Inflammatory macrophage treated with lipopolysaccharide for 4 hours (primary cell): Measurements from ENCODE around the gene MYL9.
A peak's percentile ranks its signal among the peaks of the same experiment; 100 is the strongest.
"Not testable (repeated sequence)": the region's sequence is repeated elsewhere in the genome, so short reads cannot be mapped to it uniquely, and the experiment has no call there.

Experiments used
- DNase-seq: peaks from one replicate; pipeline ENCODE4 v3.0.0-alpha.2; 2020

MYL9 gene

DNA sequence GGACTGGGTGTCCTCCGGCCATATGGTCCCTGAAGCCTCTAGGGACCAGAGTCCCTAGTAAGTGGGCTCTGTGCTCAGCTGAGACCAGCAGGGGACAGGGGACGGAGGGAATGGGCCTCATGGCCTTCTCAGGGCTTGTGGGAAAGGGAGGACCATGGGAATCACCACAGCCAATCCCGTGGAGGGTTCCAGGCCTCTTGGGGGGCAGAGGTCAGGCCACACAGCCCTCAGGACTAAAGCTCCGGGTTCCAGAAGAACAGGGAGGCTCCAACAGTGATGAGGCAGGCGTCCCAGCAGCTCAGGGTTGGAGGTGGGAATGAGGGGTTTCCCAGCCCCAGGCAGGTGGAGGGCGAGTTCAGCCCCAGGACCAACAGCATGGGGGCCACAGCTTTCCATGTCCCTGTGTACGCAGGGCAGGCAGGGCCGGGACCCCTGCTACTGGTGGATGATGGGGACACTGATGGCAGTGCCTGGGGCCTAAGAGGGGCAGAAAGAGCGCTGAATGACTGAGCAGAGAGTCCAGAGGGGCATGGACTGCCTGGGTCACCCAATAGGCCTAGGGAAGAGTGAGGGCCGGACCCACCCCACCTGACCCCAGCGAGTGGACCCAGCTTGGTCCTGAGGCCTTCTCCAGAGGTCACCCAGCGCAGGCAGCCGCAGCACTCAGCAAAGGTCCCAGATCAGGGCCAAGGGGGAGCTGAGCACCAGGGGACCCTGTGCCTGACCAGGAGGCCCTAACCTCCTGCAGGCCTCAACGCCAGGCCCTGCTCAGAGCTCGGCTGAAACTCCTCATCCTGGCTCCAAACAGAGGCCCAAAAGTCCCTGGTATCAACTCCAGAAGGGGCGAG is 8.8 kb downstream of the MYL9 start:
- no peak for DNase-seq

DNA sequence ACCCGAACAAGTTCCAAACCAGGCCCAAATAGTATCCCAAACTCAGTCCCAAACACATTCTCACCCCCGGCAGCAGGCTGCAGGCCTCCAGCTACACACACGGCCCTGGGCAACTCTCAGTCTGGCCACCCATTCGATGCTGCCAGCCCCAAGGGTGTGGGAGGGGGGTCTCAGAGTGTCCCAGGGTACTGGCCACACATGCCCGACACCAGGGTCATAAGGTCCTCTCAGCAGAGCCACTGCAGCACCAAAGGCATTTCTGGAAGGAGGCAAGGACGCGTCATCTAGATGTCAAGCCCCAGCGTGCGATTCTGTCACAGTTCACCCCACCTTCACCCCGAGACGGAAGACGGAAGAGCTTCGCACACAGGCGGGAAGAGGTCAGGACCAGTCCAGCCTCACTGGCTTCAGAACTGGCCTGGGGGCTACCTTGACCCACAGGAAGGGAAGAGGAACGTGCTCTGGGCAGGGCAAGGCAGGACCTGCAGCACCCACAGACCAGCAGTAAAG is 9.5 kb downstream of the MYL9 start:
- no peak for DNase-seq

- DNase-seq: no peak
Observed at GRCh38 chr20:36555248-36555647, 13.9 kb downstream of the MYL9 start.

DNA sequence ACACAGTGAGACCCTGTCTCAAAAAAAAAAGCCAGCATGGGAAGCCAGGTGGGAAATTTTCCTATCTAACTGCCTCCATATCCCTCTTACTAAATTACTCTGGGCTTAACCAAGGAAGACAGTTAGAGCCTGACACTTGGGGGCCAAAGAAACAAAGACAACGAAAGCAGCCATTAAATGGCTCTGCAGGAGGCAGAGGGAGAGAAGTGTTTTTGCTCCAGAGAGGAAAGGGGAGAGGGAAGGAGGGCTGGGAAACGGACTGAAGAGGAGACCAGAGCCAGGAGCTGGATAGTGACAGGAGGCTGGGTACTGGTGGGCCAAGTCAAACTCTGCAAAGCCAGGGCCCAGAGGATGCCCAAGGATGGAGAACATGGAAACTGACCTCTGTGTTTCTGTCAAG is 21.4 kb downstream of the MYL9 start:
- DNase-seq: no peak

GRCh38 chr20:36563374-36563773 is 22.1 kb downstream of the MYL9 start:
- no peak for DNase-seq

DNA sequence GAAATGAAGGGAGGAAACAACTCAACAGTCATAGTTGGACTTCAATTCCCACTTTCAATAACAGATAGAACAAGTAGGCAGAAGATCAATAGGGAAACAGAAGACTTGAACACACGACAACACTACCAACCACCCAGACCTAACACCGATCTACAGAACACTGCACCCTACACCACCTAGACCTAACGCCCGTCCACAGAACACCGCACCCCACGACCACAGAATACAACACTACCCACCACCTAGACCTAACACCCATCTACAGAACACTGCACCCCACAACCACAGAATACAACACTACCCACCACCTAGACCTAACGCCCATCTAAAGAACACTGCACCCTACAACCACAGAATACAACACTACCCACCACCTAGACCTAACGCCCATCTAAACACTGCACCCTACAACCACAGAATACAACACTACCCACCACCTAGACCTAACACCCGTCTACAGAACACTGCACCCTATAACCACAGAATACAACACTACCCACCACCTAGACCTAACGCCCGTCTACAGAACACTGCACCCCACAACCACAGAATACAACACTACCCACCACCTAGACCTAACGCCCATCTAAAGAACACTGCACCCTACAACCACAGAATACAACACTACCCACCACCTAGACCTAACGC is 22.9 kb downstream of the MYL9 start:
- DNase-seq: not testable (repeated sequence)

GRCh38 chr20:36564726-36565121 is 23.4 kb downstream of the MYL9 start:
- not testable (repeated sequence) for DNase-seq

DNA sequence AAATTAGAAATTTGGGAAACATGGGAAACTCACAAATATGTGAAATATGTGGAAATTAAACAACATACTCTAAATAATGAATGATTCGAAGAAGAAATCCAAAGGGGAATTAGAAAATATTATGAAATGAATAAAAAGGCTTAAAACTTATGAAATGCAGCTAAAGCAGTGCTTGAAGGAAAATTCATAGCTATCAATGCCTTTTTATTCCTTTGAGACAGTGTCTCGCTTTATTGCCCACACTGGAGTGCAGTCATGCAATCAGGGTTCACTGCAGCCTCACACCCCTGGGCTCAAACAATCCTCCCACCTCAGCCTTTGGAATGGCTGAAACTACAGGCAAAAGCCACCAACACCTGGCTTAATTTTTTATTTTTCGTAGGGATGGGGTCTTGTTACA is 24.2 kb downstream of the MYL9 start:
- no peak for DNase-seq

DNA sequence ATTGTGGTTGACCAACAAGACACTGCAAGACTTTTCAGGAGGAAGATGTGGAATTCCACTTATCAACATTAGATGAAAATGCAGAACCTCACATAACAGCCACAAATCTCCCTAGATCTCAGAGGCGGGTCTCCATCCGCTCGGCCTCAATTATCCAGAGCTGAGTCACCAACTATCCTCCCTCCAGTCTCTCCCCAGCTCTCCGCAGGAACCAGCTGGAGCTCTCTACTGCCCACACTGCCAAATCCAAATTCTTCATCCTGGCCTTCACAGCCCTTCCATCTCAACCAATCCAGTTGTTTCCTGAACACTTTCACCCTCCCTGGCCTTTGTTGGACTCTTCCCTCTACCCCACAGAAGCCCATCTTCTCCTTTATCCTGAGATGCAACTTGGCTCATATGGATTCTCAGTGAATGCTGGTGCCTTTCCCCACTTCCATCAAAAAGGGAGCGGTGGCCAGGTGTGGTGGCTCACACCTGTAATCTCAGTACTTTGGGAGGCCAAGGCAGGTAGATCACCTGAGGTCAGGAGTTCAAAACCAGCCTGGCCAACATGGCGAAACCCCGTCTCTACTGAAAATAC is 28.6 kb downstream of the MYL9 start:
- DNase-seq: no peak

GRCh38 chr20:36571564-36572504 is 30.5 kb downstream of the MYL9 start:
- DNase-seq: no peak

- peak; percentile 53 for DNase-seq
Observed at GRCh38 chr20:36572701-36573102, 31.4 kb downstream of the MYL9 start.

DNA sequence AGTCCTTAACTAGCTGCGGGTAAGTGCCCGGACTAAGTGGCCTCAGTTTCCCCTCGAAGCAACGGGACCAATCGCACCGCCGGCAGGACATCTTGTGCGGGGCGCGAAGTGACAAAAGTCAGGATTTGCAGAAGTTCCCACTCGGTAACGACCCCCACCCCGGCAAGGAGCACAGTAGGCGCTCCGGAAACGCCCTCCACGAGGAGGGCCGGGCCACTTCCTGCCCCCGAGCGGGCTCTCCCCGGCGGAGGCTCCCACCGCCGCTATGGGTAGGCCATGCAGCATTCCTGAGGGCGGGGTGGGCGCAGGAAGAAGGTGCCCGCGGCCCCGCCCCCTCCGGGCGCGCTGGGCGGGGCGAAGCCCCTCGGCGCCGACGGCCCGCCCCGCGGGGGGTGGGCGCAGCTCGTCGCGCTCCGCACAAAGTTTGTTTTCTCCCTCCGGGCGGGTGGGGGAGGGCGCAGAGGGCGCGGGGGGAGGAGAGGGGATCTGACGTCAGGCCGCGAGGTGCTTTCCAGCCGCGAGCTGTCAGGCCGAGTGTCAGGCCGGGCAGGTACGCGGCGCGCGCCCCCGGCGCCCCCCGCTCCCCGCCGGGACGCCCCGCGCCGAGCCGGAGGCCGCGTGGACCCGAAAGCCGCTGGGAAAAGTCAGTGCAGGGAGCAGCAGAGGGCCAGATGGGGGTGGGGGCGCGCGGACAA is 31.9 kb downstream of the MYL9 start, which contains the start of gene TGIF2:
Gene TGIF2, plus strand, starts transcription at position 495 of the 695 bp plus-strand sequence. CDS start 5,178 bp downstream, outside the sequence.
- peak; percentile 43 for DNase-seq

- peak; percentile 49 for DNase-seq
Observed at GRCh38 chr20:36573798-36574365, 32.6 kb downstream of the MYL9 start.

GRCh38 chr20:36574366-36575135 is 33.2 kb downstream of the MYL9 start:
- peak; percentile 15 for DNase-seq

DNA sequence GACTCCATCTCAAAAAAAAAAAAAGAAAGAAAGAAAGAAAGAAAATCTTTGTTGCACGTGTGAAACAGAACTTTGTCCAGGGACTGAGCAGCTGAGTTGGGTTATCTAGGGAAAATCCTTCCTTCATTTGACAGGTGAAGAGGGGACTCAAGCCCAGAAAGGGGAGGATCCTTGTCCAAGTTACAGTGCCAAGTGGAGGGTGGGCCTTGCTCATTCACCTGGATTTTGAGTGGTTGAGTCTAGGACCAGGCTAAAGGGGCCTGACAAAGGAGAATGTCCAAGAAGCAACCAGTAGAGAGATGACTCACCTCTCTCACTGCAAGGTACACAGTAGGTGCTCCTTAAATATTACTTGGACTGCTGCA is 34.7 kb downstream of the MYL9 start:
- no peak for DNase-seq

- no peak for DNase-seq
Observed at GRCh38 chr20:36578356-36579041, 37.2 kb downstream of the MYL9 start.

- DNase-seq: no peak
Observed at GRCh38 chr20:36579996-36580545, 38.8 kb downstream of the MYL9 start.

DNA sequence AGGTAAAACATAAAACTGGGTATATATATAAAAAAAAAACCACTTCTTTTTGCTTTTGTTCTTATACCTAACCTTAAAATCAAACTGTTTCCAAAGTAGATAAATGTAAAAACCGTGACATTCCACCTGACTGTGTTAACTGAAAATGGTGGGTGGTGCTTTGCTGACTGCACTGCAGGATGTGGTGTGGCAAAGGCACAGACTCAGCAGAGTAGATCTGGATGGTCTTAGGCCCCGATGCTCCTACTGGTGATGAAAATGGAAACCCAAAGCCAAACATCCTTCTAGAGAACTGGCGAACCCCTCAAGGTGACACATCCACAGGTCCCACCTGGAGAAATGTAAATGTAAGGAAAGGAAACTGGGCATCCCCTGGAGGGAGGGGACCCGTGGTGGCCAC is 41.0 kb downstream of the MYL9 start:
- no peak for DNase-seq

- no peak for DNase-seq
Observed at GRCh38 chr20:36582821-36583220, 41.5 kb downstream of the MYL9 start.

GRCh38 chr20:36584018-36584481 is 42.7 kb downstream of the MYL9 start:
- no peak for DNase-seq
